Activated T-helper 1 cell treated with anti-CD3 and anti-CD28 coated beads, Interleukin-12 subunit alpha, Interleukin-12 subunit beta, Interleukin-2, Interleukin-4 antibody, amounts not matched to agents 30 ng/mL and 10 ng/mL and 1 ng/mL, durations not matched to agents 14 hours and 24 hours and 36 hours (primary cell): ENCODE measurements around the gene CHRNA5. TPM values are rescaled to one million over a fixed set of nuclear protein-coding genes. Genes with fewer than 3 reads are reported as not detected.

Experiments used
- DNase-seq: peaks from one replicate; pipeline ENCODE4 v3.0.0; 2021; ENCODE audit warnings: low spot score
- H3K27ac Mint-ChIP-seq: one replicate; pipeline ENCODE4 v1.8.0; 2021; ENCODE audit warnings: mild to moderate bottlenecking, mixed read lengths
- H3K27me3 Mint-ChIP-seq: one replicate; pipeline ENCODE4 v1.8.0; 2022; ENCODE audit warnings: mild to moderate bottlenecking, moderate library complexity, mixed read lengths; ENCODE audit not compliant: insufficient read depth
- H3K36me3 Mint-ChIP-seq: one replicate; pipeline ENCODE4 v1.8.0; 2021; ENCODE audit warnings: low read depth, mixed read lengths
- H3K4me1 Mint-ChIP-seq: one replicate; pipeline ENCODE4 v1.8.0; 2021; ENCODE audit warnings: low read depth, mixed read lengths
- H3K4me3 Mint-ChIP-seq: one replicate; pipeline ENCODE4 v1.8.0; 2021; ENCODE audit warnings: mild to moderate bottlenecking, moderate library complexity, mixed read lengths
- H3K9me3 Mint-ChIP-seq: one replicate; pipeline ENCODE4 v1.8.0; 2021; ENCODE audit warnings: mixed read lengths
- intact Hi-C: fragments of 100-400 bp; cut with micrococcal nuclease; formaldehyde crosslinking; loops from one replicate; pipeline ENCODE4 v1.15.1; 2024
- total RNA-seq: library from RNA; stranded (reverse); gene quantifications from 2 replicates; pipeline ENCODE4 v1.2.3, GENCODE V29; 2022

Gene CHRNA5
- total RNA-seq, 1 donor from 2014 or later = 10.3 TPM

DNA sequence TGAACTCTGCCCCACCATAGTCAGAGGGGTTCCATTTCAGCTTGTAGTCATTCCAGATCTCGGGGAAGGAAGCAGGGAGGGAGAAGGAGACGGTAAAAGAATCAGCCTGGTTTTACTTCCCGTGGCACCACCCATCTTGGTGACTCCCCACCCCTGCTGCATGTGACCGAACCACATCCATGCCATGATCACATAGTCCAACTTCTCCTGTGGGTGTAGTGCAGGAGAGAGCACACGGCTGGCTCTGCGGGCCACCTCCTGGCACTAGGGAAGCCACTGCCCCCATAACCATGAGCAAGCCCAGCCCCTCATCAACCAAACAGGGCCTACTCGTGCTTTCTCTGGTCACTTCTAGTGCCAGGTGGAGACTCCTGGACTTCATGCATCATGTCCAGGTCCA, 51.8 kb downstream of the CHRNA5 start:
- intact Hi-C loops = no loop called here
- no peak overlapping the region for H3K27ac Mint-ChIP-seq

DNA sequence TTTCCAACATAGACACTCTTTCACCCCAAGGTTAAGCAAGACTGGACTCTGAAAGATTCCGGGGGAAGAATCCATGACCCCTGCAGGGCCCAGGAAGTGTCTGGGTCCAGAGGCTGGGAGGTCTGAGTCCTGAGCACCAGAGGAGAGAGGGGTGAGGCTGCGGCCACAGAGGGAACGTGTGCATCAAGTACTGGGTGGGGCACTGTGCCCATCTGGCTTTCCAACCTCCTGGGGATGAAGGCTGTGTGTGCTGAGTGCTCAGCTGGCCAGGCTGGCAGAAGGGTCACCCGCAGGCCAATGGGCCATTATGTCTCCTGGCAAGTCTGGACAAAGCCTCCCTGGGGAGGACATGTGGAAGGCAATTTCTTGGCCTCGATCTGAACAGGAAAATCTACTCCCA, 52.2 kb downstream of the CHRNA5 start:
- intact Hi-C loops = no loop called here
- no peak overlapping the region for H3K27ac Mint-ChIP-seq
- no peak for DNase-seq

More for the DNA sequence above, 51.8 kb downstream of the CHRNA5 start:
- Mint-ChIP-seq H3K4me3 (no peak overlapping the region), H3K4me1 (no peaks in the 10 kb centered on the region), H3K27me3 (peaks cover 36% of the 10 kb centered on the region), H3K9me3 (no peaks in the 10 kb centered on the region), H3K36me3 (no peaks in the 10 kb centered on the region)
- no peak for DNase-seq

DNA sequence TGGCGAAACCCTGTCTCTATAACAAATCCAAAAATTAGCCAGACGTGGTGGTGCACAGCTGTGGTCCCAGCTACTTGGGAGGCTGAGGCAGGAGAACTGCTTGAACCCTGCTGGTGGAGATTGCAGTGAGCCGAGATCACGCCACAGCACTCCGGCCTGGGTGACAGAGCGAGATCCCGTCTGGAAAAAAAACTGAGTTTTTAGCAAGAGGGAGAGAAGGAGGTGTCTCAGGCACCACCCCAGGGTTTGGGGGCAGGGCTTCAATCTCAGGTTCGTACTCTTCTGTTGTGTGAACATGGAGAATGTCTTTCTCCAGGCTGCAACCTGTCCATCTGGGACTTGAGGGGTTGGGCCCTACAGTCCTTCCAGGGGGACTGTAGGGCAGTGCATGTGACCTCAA, 52.7 kb downstream of the CHRNA5 start:
- H3K36me3 Mint-ChIP-seq = no peaks in the 10 kb centered on the region
- H3K27ac Mint-ChIP-seq = no peak overlapping the region
- no peak overlapping the region for H3K4me3 Mint-ChIP-seq
- H3K27me3 Mint-ChIP-seq = peaks cover 46% of the 10 kb centered on the region
- H3K4me1 Mint-ChIP-seq = no peaks in the 10 kb centered on the region
- H3K9me3 Mint-ChIP-seq = no peaks in the 10 kb centered on the region
- intact Hi-C loops = loop anchor here (1.0 kb wide), 2 partner anchors 91 to 133 kb away; no protein-coding TSS in a partner anchor
- no peak for DNase-seq

More for the DNA sequence above, 52.2 kb downstream of the CHRNA5 start:
- no peak overlapping the region for H3K4me3 Mint-ChIP-seq
- no peaks in the 10 kb centered on the region for H3K36me3 Mint-ChIP-seq
- no peaks in the 10 kb centered on the region for H3K9me3 Mint-ChIP-seq
- H3K4me1 Mint-ChIP-seq = no peaks in the 10 kb centered on the region
- H3K27me3 Mint-ChIP-seq = peaks cover 40% of the 10 kb centered on the region

DNA sequence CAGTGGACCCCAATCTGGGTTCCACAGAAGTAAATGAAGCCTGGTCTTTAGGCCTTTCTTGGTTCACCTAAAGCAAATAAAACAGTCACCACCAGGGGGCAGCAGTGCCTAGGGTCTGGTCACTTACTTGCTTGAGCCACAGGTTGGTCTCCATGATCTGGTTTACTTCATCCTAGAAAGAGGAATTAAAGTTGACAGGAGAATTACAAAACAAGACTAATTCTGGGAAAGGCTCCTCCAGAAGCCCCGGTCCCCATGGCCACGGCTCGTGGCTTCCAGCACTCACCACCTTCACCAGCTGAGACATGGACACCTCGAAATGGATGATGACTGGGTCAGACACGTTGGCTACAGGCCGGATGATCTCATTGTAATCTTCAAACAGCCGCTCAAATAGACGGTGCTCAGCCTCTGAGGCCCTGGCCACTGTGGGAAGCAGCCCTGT, 53.2 kb downstream of the CHRNA5 start:
- H3K36me3 Mint-ChIP-seq = no peaks in the 10 kb centered on the region

DNA sequence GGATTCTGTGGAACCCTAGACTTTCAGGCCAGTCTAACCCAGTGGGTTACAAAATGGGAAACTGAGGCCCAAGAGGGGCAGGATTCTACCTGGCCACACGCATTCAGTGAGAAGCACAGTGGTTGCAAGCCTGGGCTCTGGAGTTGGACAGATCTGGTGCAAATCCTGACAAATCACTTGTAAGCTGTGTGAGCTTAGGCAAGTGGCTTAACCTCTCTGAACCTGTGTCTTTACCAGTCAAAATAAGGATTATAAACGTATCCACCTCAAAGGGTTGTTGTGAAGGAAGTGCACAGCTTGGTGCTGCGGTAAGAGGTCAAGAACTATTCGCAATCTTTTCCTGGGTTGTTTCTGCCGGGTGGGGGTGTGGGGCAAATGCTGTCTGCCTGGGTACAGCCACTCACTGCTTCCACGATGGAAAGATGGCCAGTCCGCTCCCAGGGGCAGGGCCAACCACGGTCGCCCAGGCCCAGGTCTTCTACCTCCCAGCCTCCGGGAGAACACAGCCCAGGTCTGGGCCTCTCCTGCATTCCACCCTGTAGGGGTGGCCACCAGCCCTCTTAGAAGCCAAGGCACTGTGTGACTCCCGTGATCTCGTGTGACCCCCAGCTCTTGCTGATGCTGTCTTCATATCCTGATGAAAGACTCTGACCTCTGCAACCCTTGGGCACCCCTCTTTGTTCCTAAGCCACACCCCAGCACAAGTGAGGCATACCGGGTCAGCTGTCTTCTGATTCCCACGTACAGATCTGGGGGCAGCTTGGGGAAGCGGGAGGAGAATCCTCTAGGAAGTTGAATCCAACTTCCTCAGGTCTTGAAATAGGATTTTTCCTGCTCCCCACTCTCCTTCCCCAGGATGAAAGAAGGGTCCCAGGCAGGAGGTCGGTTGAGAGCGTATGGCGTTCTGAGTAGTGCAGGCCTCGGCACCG, 54.0 kb downstream of the CHRNA5 start:
- Mint-ChIP-seq H3K9me3 (no peaks in the 10 kb centered on the region), H3K27ac (no peak overlapping the region), H3K36me3 (no peaks in the 10 kb centered on the region), H3K27me3 (peaks cover 52% of the 10 kb centered on the region), H3K4me3 (no peak overlapping the region), H3K4me1 (no peaks in the 10 kb centered on the region)
- DNase-seq = no peak
- intact Hi-C loops = no loop called here

More for the DNA sequence above, 53.2 kb downstream of the CHRNA5 start:
- intact Hi-C loops = loop anchor here (1.0 kb wide), 2 partner anchors 91 to 133 kb away; no protein-coding TSS in a partner anchor
- Mint-ChIP-seq H3K9me3 (no peaks in the 10 kb centered on the region), H3K4me3 (no peak overlapping the region), H3K27ac (peak overlapping the region; percentile 61), H3K27me3 (peaks cover 50% of the 10 kb centered on the region), H3K4me1 (no peaks in the 10 kb centered on the region)
- DNase-seq = peak; percentile 63

- Mint-ChIP-seq H3K9me3 (no peaks in the 10 kb centered on the region), H3K4me1 (no peaks in the 10 kb centered on the region), H3K4me3 (no peak overlapping the region)
These were observed 54.8 kb downstream of the CHRNA5 start for GRCh38 chr15:78620021-78620526.

DNA sequence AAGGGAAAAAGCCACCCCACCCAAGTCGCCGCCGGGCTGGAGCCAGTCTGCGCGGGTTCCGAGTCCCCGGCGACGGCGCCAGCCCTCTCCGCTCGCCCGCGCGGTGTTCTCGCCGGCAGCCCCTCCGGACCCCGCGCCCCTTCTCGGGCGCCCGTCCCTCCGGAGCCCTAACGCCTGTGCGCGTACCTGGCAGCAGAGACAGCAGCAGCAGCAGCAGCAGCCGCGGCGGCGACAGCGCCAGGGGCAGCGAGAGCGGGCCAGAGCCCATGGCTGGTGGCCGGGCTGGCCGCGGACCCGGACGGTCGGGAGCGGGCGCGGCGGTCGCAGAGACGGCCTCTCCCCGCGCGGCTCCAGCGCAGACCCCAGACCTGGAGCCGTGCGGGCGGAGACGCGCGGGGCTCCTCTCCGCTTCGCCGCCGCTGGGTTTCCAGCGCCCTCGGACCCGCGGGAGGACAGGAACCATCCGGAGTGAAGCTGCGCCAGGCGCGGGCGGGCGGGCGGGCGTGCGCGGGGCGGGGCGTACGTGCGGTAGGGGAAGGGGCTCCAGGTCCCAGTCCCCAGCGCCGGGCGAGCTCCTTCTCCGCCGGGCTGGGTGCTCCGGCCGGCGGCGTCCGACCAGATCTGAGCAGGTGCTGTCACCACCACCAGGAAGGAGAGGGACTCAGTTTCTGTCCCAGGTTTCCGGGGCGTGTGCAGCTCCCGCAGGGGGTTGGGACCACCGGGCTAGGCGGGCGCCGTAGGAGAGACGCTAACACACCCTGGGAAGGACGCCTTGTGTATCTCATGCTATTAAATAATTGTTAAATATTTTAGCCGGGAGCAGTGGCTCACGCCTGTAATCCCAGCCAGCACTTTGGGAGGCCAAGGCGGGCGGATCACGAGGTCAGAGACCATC, 55.5 kb downstream of the CHRNA5 start, which contains the start of gene CHRNA3:
Gene CHRNA3 (minus strand): TSS at position 470 of the 895 bp plus-strand sequence. CDS start 202 bp downstream, at position 268.
- H3K4me1 Mint-ChIP-seq = no peaks in the 10 kb centered on the region
- no peaks in the 10 kb centered on the region for H3K36me3 Mint-ChIP-seq
- H3K4me3 Mint-ChIP-seq = no peak within 1 kb of the TSS
- H3K27ac Mint-ChIP-seq = no peak within 1 kb of the TSS
- H3K9me3 Mint-ChIP-seq = no peaks in the 10 kb centered on the region
- peaks cover 48% of the 10 kb centered on the region for H3K27me3 Mint-ChIP-seq
- no peak for DNase-seq
- intact Hi-C loops = no loop called here

More at GRCh38 chr15:78620021-78620526, 54.8 kb downstream of the CHRNA5 start:
- intact Hi-C loops = no loop called here
- Mint-ChIP-seq H3K27me3 (peaks cover 48% of the 10 kb centered on the region), H3K27ac (no peak overlapping the region), H3K36me3 (no peaks in the 10 kb centered on the region)
- DNase-seq = no peak

DNA sequence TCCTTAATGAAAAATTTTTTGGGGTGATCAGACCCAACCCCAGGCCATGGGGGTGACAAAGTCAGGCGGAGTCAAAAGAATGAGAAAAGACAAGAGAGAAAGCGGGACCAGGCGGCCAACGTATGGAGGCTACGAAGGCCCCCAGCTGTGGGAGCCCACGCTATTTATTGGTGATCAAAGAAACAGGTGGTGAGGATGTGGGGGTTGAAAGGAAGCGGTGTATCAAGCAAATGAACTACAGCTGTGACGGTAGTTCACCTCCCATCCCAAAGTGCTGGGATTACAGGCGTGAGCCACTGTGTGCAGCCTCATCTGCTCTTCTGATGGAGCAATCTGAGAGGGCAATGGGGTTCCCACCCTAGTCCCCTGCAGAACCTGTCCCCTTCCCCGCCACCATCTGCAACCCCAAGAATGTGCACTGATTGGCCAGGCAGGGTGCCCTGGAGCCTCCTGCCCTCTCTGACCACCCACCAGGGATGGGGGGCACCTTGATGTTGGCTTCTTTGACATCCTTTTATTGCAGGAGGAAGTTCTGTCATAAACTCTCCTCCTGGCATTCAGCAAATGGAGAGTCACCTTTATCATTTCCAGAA, 56.6 kb downstream of the CHRNA5 start:
- Mint-ChIP-seq H3K27ac (no peak overlapping the region), H3K4me3 (no peak overlapping the region), H3K9me3 (no peaks in the 10 kb centered on the region), H3K27me3 (peaks cover 49% of the 10 kb centered on the region), H3K36me3 (no peaks in the 10 kb centered on the region), H3K4me1 (no peaks in the 10 kb centered on the region)
- intact Hi-C loops = no loop called here
- no peak for DNase-seq

- Mint-ChIP-seq H3K27ac (no peak overlapping the region), H3K9me3 (no peaks in the 10 kb centered on the region), H3K36me3 (no peaks in the 10 kb centered on the region), H3K4me1 (no peaks in the 10 kb centered on the region), H3K4me3 (no peak overlapping the region), H3K27me3 (peaks cover 49% of the 10 kb centered on the region)
- intact Hi-C loops = no loop called here
- no peak for DNase-seq
These were observed 58.6 kb downstream of the CHRNA5 start for GRCh38 chr15:78623786-78624497.

DNA sequence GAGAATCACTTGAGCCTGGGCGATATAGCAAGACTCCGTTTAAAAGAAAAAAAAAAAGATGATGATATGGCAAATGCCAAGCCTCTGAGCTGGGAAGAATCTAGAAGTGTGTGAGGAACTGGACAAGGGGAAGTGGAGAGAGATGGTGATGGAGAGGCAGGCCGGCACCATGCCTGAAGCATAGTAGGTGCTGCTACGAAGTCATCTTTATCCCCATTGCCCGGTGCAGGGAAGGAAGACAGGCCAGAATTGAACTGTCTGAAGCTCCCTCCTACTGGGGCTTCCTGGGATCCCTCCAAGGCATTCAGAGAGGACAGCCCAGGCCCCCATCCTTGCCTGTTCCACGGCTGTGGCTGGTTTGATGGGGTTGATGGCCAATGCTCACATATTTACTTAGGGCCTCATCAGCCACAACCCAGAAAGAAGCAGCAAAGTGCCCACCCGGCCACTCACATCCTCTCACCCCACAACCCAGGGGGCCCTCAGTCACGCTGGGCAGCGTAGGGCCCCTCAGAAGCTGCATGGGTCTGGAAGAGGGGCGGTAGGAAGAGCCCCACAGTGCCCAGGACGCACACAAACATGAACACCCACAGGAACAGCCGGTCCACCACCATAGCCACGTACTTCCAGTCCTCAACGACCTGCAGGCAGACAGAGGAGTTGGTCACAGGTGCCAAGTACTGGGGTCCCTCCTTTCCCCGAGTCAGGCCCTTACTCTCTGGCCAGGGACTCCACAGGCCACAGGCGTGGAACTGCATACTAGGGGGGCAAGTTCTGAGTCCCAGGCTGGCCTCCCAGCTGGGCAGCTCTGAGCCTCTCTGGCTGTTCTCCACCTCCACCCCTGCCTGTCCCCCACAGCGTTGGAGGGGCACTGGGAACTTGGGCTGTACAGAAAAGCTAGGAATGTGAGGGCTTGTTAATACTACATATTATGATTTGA, 59.6 kb downstream of the CHRNA5 start:
- no peaks in the 10 kb centered on the region for H3K36me3 Mint-ChIP-seq
- H3K27me3 Mint-ChIP-seq = peaks cover 39% of the 10 kb centered on the region
- no peak for DNase-seq
- H3K4me1 Mint-ChIP-seq = no peaks in the 10 kb centered on the region
- H3K4me3 Mint-ChIP-seq = no peak overlapping the region
- intact Hi-C loops = no loop called here
- H3K9me3 Mint-ChIP-seq = no peaks in the 10 kb centered on the region
- H3K27ac Mint-ChIP-seq = no peak overlapping the region

DNA sequence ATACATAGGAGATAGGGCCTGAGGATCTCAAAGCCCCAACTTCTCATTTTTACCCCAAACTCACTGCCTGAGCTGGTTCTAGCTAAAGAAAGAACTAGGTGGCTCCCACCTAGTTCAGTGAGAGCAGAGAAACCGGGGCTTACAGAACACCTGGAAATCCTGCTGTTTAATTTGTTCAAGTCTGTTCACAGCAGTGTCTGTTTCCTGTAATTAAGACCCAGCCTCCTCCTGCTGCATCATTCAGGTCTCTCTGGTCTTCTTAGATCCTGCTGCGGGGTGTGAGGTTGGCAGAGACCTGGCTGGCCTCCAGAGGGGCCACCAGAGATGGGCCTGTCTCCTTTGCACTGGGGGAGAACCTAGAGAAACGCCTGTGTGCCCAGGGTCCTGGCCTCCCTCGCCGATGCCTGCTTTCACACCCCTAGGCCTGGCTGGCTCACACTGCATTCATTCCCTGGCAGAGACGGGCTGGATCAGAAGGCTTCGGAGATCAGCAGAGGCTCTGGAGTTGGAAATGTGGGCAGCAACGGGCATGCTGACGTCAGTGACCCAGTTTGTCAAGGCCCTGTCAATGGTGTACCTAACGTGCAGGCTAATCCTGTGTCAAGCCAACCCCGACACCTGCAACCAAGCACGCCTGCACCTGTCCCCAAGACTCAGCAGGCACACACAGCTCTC, 60.4 kb downstream of the CHRNA5 start:
- peaks cover 36% of the 10 kb centered on the region for H3K27me3 Mint-ChIP-seq
- intact Hi-C loops = no loop called here
- DNase-seq = no peak
- no peaks in the 10 kb centered on the region for H3K9me3 Mint-ChIP-seq
- no peak overlapping the region for H3K4me3 Mint-ChIP-seq
- no peaks in the 10 kb centered on the region for H3K4me1 Mint-ChIP-seq
- H3K27ac Mint-ChIP-seq = no peak overlapping the region
- no peaks in the 10 kb centered on the region for H3K36me3 Mint-ChIP-seq
